Transverse colon (tissue), 3 donors: Measurements from ENCODE around the gene POU2F3.

ENCODE experiments used
- EP300 ChIP-seq: sonication (generic); formaldehyde crosslinking; IDR thresholded peaks from one replicate; pipeline ENCODE4 v1.6.1; 2017; ENCODE audit warnings: antibody characterized with exemption, low read depth
- POLR2A ChIP-seq: fragments of 450-650 bp; IDR thresholded peaks from one replicate; pipeline ENCODE4 v1.6.1; 2016; ENCODE audit warnings: antibody characterized with exemption, mild to moderate bottlenecking, moderate library complexity
- TF ChIP-seq, protein P1 (sequence below), 5 experiments: fragments of 200-600 bp in 3 of 5; fragments of 450-650 bp in 2 of 5; sonication (generic) in 3 of 5; IDR thresholded peaks; 1 replicate in 2 of 5; 2 replicates in 3 of 5; pipeline ENCODE4 v1.5.1; 2016 to 2017; ENCODE audit warnings: antibody characterized with exemption in 5 of 5, inconsistent platforms in 3 of 5, mild to moderate bottlenecking in 2 of 5, moderate library complexity in 1 of 5

DNA sequence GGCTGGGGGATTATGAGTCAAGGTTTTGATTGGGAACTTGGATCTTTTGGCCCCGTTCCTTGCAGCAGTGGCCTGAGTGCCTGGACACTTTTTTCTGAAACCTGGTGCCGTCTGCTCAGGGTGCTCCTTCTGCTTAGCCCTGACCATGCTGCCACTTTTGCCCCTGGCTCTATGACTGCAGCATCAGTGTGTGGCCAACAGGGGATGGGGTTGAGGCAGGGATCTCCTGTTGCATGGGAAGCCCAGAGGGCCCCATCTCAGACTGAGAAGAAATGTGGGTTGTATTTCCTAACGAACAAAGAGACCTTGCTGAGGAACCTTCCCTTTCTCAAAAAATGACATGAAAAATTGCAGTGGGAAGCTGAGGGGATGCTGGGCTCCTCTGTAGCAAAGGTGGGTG, 18.7 kb downstream of the POU2F3 start:
- TF ChIP-seq POLR2A (no peak), EP300 (no peak)
- TF ChIP-seq, protein P1, sequence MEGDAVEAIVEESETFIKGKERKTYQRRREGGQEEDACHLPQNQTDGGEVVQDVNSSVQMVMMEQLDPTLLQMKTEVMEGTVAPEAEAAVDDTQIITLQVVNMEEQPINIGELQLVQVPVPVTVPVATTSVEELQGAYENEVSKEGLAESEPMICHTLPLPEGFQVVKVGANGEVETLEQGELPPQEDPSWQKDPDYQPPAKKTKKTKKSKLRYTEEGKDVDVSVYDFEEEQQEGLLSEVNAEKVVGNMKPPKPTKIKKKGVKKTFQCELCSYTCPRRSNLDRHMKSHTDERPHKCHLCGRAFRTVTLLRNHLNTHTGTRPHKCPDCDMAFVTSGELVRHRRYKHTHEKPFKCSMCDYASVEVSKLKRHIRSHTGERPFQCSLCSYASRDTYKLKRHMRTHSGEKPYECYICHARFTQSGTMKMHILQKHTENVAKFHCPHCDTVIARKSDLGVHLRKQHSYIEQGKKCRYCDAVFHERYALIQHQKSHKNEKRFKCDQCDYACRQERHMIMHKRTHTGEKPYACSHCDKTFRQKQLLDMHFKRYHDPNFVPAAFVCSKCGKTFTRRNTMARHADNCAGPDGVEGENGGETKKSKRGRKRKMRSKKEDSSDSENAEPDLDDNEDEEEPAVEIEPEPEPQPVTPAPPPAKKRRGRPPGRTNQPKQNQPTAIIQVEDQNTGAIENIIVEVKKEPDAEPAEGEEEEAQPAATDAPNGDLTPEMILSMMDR (IDR thresholded peaks at IDR 0.05), result no peak
